Endothelial cell (in vitro differentiated cells): ENCODE results near the gene ONECUT3. TPM values are rescaled to one million over a fixed set of nuclear protein-coding genes. Genes with fewer than 3 reads are reported as not detected.

Experiments used
- DNase-seq: peaks from one replicate; pipeline ENCODE4 v3.0.0; 2021; ENCODE audit warnings: low spot score
- H3K27ac Mint-ChIP-seq: one replicate; pipeline ENCODE4 v1.8.0; 2021; ENCODE audit warnings: mixed read lengths, inconsistent platforms; ENCODE audit not compliant: unreplicated experiment
- H3K27me3 Mint-ChIP-seq: one replicate; pipeline ENCODE4 v1.8.0; 2021; ENCODE audit warnings: mild to moderate bottlenecking, moderate library complexity, mixed read lengths, inconsistent platforms; ENCODE audit not compliant: unreplicated experiment
- H3K36me3 Mint-ChIP-seq: one replicate; pipeline ENCODE4 v1.8.0; 2021; ENCODE audit warnings: mild to moderate bottlenecking, low read depth, mixed read lengths, inconsistent platforms; ENCODE audit not compliant: unreplicated experiment
- H3K4me1 Mint-ChIP-seq: one replicate; pipeline ENCODE4 v1.8.0; 2021; ENCODE audit warnings: mild to moderate bottlenecking, mixed read lengths, inconsistent platforms; ENCODE audit not compliant: unreplicated experiment
- H3K4me3 Mint-ChIP-seq: one replicate; pipeline ENCODE4 v1.8.0; 2021; ENCODE audit warnings: mild to moderate bottlenecking, mixed read lengths, inconsistent platforms; ENCODE audit not compliant: unreplicated experiment
- H3K9me3 Mint-ChIP-seq: one replicate; pipeline ENCODE4 v1.8.0; 2021; ENCODE audit warnings: mixed read lengths, inconsistent platforms; ENCODE audit not compliant: unreplicated experiment
- total RNA-seq: library from RNA; stranded (reverse); fragmentation: NEBNext Ultra II Directional; extraction: Animal tissue kit (Norgen Biotek cat#: 25700); gene quantifications from one replicate; pipeline ENCODE4 v1.2.1, GENCODE V29; 2021; ENCODE audit not compliant: unreplicated experiment
- TF ChIP-seq, protein P1 (sequence below): fragments of 200-600 bp; sonication (generic); IDR thresholded peaks from one replicate; pipeline ENCODE4 v1.5.0; 2021; ENCODE audit warnings: antibody characterized with exemption; ENCODE audit not compliant: unreplicated experiment

The ONECUT3 gene
- total RNA-seq, 1 donor from 2014 or later = not detected

DNA sequence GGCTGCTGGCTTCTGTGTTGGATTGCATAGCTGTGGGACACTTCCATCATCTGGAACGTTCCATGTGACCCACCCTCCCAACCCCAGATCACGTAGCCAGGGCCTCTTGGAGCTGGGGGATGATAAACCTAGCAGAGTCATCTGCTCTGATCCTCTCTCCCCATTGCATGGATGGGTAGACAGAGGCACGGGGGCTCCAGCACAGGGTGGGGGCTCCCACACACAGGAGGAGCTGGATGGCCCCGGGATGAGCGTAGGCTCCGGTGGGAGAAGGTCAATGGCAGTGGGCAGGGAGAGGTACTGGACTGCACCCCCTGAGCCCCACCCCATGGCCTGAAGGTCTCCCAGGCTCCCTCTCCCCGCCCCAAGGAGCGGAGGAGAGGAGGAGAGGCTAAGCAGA lies 33.4 kb downstream of the ONECUT3 start:
- H3K9me3 Mint-ChIP-seq = no peaks in the 10 kb centered on the region
- no peak overlapping the region for H3K27ac Mint-ChIP-seq
- H3K36me3 Mint-ChIP-seq = no peaks in the 10 kb centered on the region
- H3K27me3 Mint-ChIP-seq = peaks cover 11% of the 10 kb centered on the region
- TF ChIP-seq, protein P1, sequence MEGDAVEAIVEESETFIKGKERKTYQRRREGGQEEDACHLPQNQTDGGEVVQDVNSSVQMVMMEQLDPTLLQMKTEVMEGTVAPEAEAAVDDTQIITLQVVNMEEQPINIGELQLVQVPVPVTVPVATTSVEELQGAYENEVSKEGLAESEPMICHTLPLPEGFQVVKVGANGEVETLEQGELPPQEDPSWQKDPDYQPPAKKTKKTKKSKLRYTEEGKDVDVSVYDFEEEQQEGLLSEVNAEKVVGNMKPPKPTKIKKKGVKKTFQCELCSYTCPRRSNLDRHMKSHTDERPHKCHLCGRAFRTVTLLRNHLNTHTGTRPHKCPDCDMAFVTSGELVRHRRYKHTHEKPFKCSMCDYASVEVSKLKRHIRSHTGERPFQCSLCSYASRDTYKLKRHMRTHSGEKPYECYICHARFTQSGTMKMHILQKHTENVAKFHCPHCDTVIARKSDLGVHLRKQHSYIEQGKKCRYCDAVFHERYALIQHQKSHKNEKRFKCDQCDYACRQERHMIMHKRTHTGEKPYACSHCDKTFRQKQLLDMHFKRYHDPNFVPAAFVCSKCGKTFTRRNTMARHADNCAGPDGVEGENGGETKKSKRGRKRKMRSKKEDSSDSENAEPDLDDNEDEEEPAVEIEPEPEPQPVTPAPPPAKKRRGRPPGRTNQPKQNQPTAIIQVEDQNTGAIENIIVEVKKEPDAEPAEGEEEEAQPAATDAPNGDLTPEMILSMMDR = no peak
- no peak overlapping the region for H3K4me3 Mint-ChIP-seq
- no peaks in the 10 kb centered on the region for H3K4me1 Mint-ChIP-seq
- no peak for DNase-seq

GRCh38 chr19:1787116-1787515 lies 33.8 kb downstream of the ONECUT3 start:
- no peaks in the 10 kb centered on the region for H3K9me3 Mint-ChIP-seq
- no peak overlapping the region for H3K27ac Mint-ChIP-seq
- no peaks in the 10 kb centered on the region for H3K4me1 Mint-ChIP-seq
- no peak overlapping the region for H3K4me3 Mint-ChIP-seq
- no peak for DNase-seq
- H3K36me3 Mint-ChIP-seq = no peaks in the 10 kb centered on the region
- peaks cover 11% of the 10 kb centered on the region for H3K27me3 Mint-ChIP-seq
- TF ChIP-seq, protein P1 = no peak

GRCh38 chr19:1789261-1790041 lies 36.1 kb downstream of the ONECUT3 start:
- Mint-ChIP-seq H3K36me3 (no peaks in the 10 kb centered on the region), H3K4me1 (no peaks in the 10 kb centered on the region), H3K27me3 (peaks cover 10% of the 10 kb centered on the region), H3K4me3 (no peak overlapping the region), H3K9me3 (no peaks in the 10 kb centered on the region), H3K27ac (no peak overlapping the region)
- no peak for DNase-seq
- TF ChIP-seq, protein P1 = no peak

- Mint-ChIP-seq H3K36me3 (no peaks in the 10 kb centered on the region), H3K4me3 (no peak overlapping the region), H3K27ac (no peak overlapping the region), H3K9me3 (no peaks in the 10 kb centered on the region), H3K4me1 (no peaks in the 10 kb centered on the region), H3K27me3 (peaks cover 8% of the 10 kb centered on the region)
- TF ChIP-seq, protein P1 = no peak
- no peak for DNase-seq
Observed at GRCh38 chr19:1790054-1790792, 36.9 kb downstream of the ONECUT3 start.

DNA sequence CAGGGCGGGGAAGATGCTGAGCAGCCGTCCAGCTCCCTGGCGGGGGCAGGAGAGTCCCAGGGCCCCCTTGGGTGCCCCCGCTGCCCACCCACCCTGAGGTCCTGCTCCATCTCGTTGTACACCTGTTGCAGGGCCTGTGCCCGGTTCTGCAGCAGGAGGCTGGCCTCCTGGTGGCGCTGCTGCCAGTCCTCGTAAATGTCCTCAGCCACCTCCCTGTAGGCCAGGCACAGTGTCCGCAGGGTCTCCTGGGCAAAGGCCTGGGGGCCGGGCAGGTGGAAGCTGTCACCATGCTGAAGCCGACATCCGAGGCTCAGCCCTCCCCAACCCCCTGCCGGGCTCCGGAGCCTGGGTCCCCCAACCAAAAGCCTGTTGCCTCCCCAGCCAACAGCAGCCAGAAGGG lies 38.6 kb downstream of the ONECUT3 start:
- Mint-ChIP-seq H3K4me1 (no peaks in the 10 kb centered on the region), H3K9me3 (no peaks in the 10 kb centered on the region), H3K27me3 (peaks cover 5% of the 10 kb centered on the region), H3K27ac (no peak overlapping the region), H3K4me3 (no peak overlapping the region), H3K36me3 (peaks cover 4% of the 10 kb centered on the region)
- TF ChIP-seq, protein P1 = no peak
- DNase-seq = no peak
